GM12801 (cell line): ENCODE data around the gene MTO1.

Experiments
- CTCF ChIP-seq: IDR thresholded peaks from one replicate; pipeline ENCODE4 v1.5.1; 2011; ENCODE audit warnings: control low read depth; ENCODE audit not compliant: insufficient read length; ENCODE audit errors: extremely low read depth

The MTO1 gene

GRCh38 chr6:73528897-73529296, 67.4 kb downstream of the MTO1 start:
- TF ChIP-seq CTCF = no peak

GRCh38 chr6:73532293-73532692, 70.8 kb downstream of the MTO1 start:
- TF ChIP-seq CTCF = no peak

- TF ChIP-seq CTCF = no peak
Observed at GRCh38 chr6:73534628-73535027, 73.1 kb downstream of the MTO1 start.

- no peak for TF ChIP-seq CTCF
Observed at GRCh38 chr6:73537677-73538076, 76.1 kb downstream of the MTO1 start.

GRCh38 chr6:73538116-73538779, 76.7 kb downstream of the MTO1 start:
- no peak for TF ChIP-seq CTCF

- no peak for TF ChIP-seq CTCF
Observed at GRCh38 chr6:73542891-73543290, 81.4 kb downstream of the MTO1 start.

GRCh38 chr6:73547036-73547435, 85.5 kb downstream of the MTO1 start:
- TF ChIP-seq CTCF = no peak
